Measurements from ENCODE around the gene EBLN2. TPM values are rescaled to one million over a fixed set of nuclear protein-coding genes. Genes with fewer than 3 reads are reported as not detected.

Gene EBLN2
- total RNA-seq, 1 experiment from 2014 or later: 6.9 TPM

DNA sequence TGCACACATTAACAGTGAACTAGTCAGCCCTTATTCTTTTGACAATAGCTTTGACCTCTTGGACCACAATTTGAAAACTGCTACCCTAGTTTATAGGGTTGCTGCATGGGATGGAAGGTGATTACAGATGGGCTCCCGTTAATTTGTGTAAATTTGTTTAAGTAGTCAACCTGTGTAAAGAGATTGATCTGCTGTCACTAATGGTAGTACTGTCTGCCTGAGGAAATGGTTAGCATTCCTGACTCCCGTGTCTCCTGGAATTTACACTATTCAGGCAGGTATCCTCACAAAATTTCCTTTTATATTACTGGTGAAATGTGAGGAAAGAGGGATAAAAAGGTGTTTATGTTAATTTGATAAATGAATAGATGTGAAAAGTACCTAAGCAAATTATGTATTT is 15.3 kb upstream of the EBLN2 start:
- CTCF ChIA-PET: no interaction called here

GRCh38 chr3:73049319-73049718 is 12.1 kb upstream of the EBLN2 start:
- Histone ChIP-seq H3K36me3 (ENCODE audit: control insufficient read depth, insufficient read depth, low read length) (no peaks in the 10 kb centered on the region), H3K4me3 (ENCODE audit: low read depth, low read length) (no peak overlapping the region), H3K9me3 (no peaks in the 10 kb centered on the region), H3K27me3 (replicated peaks; ENCODE audit: control insufficient read depth, insufficient read depth, low read length) (no peaks in the 10 kb centered on the region), H3K4me1 (peaks cover 36% of the 10 kb centered on the region)
- no peak overlapping the region for H3K27ac Mint-ChIP-seq (ENCODE audit: unreplicated experiment)
- intact Hi-C loops (cut with micrococcal nuclease; ENCODE audit: unreplicated experiment): no loop called here
- peaks cover 15% of the 10 kb centered on the region for H3K4me1 Mint-ChIP-seq (ENCODE audit: low read depth, unreplicated experiment)
- H3K4me3 Mint-ChIP-seq (ENCODE audit: unreplicated experiment): no peak overlapping the region
- H3K27me3 Mint-ChIP-seq (ENCODE audit: insufficient read depth, unreplicated experiment): no peaks in the 10 kb centered on the region
- no TSS peak for BruUV-seq (replicated peaks)
- ChIA-PET POLR2A (no interaction called here), CTCF (no interaction called here)
- no peak for DNase-seq
- peaks cover 42% of the 10 kb centered on the region for H3K36me3 Mint-ChIP-seq (ENCODE audit: insufficient read depth, unreplicated experiment)
- TF ChIP-seq, protein P1, sequence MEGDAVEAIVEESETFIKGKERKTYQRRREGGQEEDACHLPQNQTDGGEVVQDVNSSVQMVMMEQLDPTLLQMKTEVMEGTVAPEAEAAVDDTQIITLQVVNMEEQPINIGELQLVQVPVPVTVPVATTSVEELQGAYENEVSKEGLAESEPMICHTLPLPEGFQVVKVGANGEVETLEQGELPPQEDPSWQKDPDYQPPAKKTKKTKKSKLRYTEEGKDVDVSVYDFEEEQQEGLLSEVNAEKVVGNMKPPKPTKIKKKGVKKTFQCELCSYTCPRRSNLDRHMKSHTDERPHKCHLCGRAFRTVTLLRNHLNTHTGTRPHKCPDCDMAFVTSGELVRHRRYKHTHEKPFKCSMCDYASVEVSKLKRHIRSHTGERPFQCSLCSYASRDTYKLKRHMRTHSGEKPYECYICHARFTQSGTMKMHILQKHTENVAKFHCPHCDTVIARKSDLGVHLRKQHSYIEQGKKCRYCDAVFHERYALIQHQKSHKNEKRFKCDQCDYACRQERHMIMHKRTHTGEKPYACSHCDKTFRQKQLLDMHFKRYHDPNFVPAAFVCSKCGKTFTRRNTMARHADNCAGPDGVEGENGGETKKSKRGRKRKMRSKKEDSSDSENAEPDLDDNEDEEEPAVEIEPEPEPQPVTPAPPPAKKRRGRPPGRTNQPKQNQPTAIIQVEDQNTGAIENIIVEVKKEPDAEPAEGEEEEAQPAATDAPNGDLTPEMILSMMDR (IDR thresholded peaks at IDR 0.05; ENCODE audit: insufficient read depth in 1 of 2, low read depth in 1 of 2, low read length in 1 of 2, severe bottlenecking in 1 of 2, unreplicated experiment in 1 of 2): no peak
- no peaks in the 10 kb centered on the region for H3K9me3 Mint-ChIP-seq (ENCODE audit: unreplicated experiment)

More for the DNA sequence above, 15.3 kb upstream of the EBLN2 start:
- POLR2A ChIA-PET: no interaction called here
- H3K27ac Mint-ChIP-seq (ENCODE audit: unreplicated experiment): peak overlapping the region; percentile 56
- H3K4me1 Mint-ChIP-seq (ENCODE audit: low read depth, unreplicated experiment): peaks cover 12% of the 10 kb centered on the region
- no peak overlapping the region for H3K4me3 Mint-ChIP-seq (ENCODE audit: unreplicated experiment)
- BruUV-seq (replicated peaks): no TSS peak
- no peaks in the 10 kb centered on the region for H3K27me3 ChIP-seq (replicated peaks; ENCODE audit: control insufficient read depth, insufficient read depth, low read length)
- no peak overlapping the region for H3K4me3 ChIP-seq (ENCODE audit: low read depth, low read length)
- TF ChIP-seq, protein P1 (IDR thresholded peaks at IDR 0.05; ENCODE audit: insufficient read depth in 1 of 2, low read depth in 1 of 2, low read length in 1 of 2, severe bottlenecking in 1 of 2, unreplicated experiment in 1 of 2): no peak
- peaks cover 24% of the 10 kb centered on the region for H3K4me1 ChIP-seq
- H3K27me3 Mint-ChIP-seq (ENCODE audit: insufficient read depth, unreplicated experiment): no peaks in the 10 kb centered on the region
- no peaks in the 10 kb centered on the region for H3K36me3 ChIP-seq (ENCODE audit: control insufficient read depth, insufficient read depth, low read length)
- no peak for DNase-seq
- intact Hi-C loops (cut with micrococcal nuclease; ENCODE audit: unreplicated experiment): no loop called here
- H3K9me3 ChIP-seq: no peaks in the 10 kb centered on the region
- peaks cover 34% of the 10 kb centered on the region for H3K36me3 Mint-ChIP-seq (ENCODE audit: insufficient read depth, unreplicated experiment)
- H3K9me3 Mint-ChIP-seq (ENCODE audit: unreplicated experiment): no peaks in the 10 kb centered on the region

- Mint-ChIP-seq H3K4me3 (ENCODE audit: unreplicated experiment) (no peak overlapping the region), H3K9me3 (ENCODE audit: unreplicated experiment) (no peaks in the 10 kb centered on the region), H3K27me3 (ENCODE audit: insufficient read depth, unreplicated experiment) (no peaks in the 10 kb centered on the region), H3K36me3 (ENCODE audit: insufficient read depth, unreplicated experiment) (peaks cover 32% of the 10 kb centered on the region), H3K27ac (ENCODE audit: unreplicated experiment) (no peak overlapping the region), H3K4me1 (ENCODE audit: low read depth, unreplicated experiment) (peaks cover 21% of the 10 kb centered on the region)
- no TSS peak for BruUV-seq (replicated peaks)
- ChIA-PET POLR2A (no interaction called here), CTCF (no interaction called here)
- DNase-seq: no peak
- TF ChIP-seq, protein P1 (IDR thresholded peaks at IDR 0.05; ENCODE audit: insufficient read depth in 1 of 2, low read depth in 1 of 2, low read length in 1 of 2, severe bottlenecking in 1 of 2, unreplicated experiment in 1 of 2): no peak
- no peaks in the 10 kb centered on the region for H3K27me3 ChIP-seq (replicated peaks; ENCODE audit: control insufficient read depth, insufficient read depth, low read length)
- no peak overlapping the region for H3K4me3 ChIP-seq (ENCODE audit: low read depth, low read length)
- H3K4me1 ChIP-seq: peaks cover 22% of the 10 kb centered on the region
- no peaks in the 10 kb centered on the region for H3K36me3 ChIP-seq (ENCODE audit: control insufficient read depth, insufficient read depth, low read length)
- H3K9me3 ChIP-seq: no peaks in the 10 kb centered on the region
- intact Hi-C loops (cut with micrococcal nuclease; ENCODE audit: unreplicated experiment): no loop called here
Observed at GRCh38 chr3:73052857-73053256, 8.6 kb upstream of the EBLN2 start.

Measured in Caco-2 (cell line).